Left cardiac atrium (tissue), 4 donors: ENCODE data around the gene NPAS2. TPM values are rescaled to one million over a fixed set of nuclear protein-coding genes. Genes with fewer than 3 reads are reported as not detected.

Source experiments
- ATAC-seq, 2 donors: fragments of 200-7000 bp; cut with Tn5 transposase; one replicate each; pipeline ENCODE4 v1.9.1; 2020; ENCODE audit warnings: mild to moderate bottlenecking in 2 of 2, moderate library complexity in 2 of 2
- DNase-seq: peaks from one replicate; pipeline ENCODE4 v3.0.0-alpha.2; 2020
- intact Hi-C, 2 donors: fragments of 100-400 bp; cut with DNase I; formaldehyde crosslinking; loops; one replicate each; pipeline versions ENCODE4 v1.14.1 to v1.15.1; 2022 to 2023
- total RNA-seq, 2 donors: library from RNA; stranded (reverse); fragmentation: NEBNext Ultra II Directional; extraction: Animal tissue kit (Norgen Biotek cat#: 25700); gene quantifications; one replicate each; pipeline ENCODE4 v1.2.1, GENCODE V29; 2021
- donor health status: DM: no; HTN: yes; CAD: no.
- donor health status: DM: no; HTN: yes; CAD: no; lungs with severe emphysema.
- donor health status: DM: yes; HTN: yes; CAD: no.
- donor health status: Dilated cardiomyopathy.

NPAS2 gene
- total RNA-seq, 2 donors from 2014 or later = 33.8 to 51.2 TPM

DNA sequence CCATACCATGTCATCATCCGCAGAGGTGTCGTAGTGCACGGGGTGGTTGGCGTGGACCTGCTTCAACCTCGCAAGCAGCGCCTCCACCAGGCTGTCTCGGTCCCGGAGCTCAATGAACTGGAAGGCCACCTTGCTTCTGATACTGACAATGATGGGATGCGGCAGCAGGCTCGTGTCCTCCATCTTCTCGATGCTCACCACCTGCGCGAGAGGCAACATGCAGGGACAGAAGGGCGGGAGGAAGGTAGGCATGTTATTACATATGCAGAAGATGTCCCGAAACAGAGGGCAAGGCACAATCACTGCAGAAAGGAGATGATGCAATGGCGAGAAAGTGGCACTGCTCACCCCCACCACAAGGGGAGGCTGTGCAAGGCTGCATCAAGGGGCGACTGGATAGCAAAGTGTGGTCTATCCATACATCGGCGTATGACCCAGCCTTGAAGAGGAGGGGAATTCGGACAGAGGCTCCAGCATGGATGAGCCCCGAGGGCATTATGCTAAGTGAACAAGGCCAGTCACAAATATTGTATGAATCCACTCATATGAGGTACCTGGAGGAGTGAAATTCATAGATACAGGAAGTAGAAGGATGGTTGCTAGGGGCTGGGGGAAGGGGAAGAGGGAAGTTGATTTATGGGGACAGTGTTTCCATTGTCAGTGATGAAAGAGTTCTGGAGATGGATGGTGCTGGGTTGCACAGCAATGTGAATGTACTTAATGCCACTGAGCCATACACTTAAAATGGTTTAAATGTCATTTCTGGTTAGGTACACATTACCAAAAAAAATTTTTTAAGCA lies 218.7 kb downstream of the NPAS2 start:
- DNase-seq (no peak), ATAC-seq (no peak)
- intact Hi-C loops = loop anchor here in 1 of 2 donors (5.0 kb wide), 1 partner anchor 114 kb away; the partner anchor contains the start of gene TBC1D8

DNA sequence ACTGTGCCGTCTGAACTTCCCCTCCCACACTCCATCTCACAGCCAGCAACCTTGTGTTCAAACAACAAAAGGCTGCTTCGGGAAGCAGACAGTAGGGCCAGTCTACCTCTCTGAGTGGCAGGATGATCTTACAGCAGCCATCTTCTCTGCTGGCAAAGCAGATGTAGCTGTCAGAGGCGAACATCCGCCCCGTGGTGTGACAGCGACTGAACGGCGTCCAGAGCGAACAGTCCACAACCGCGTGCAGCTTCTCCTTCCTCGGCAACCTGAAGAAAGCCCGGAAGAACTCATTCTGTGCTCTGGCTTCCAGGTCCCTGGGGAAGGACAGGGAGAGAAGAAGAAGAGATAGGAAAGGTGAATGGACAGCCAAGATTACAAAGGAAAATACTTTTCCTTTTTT lies 220.1 kb downstream of the NPAS2 start:
- ATAC-seq = no peak
- DNase-seq = no peak
- intact Hi-C loops = no loop called here

DNA sequence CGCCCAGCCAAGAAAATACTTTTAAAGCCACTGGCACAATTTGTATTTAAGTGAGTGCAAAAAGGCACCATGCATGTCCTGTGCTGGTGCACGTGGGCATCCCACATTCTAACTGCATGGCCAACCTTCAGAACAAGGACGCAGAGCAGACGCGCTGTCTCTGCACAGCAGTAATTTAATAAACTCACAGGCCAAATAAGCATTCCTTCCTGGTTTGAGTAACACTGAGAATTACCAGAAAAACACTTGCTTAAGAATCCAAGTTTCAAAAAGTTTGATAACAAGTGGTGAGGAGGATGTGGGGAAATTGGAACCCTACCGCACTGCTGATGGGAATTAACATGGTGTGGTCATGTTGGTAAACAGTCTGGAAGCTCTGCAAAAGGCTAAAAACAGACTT lies 220.8 kb downstream of the NPAS2 start:
- intact Hi-C loops = no loop called here
- DNase-seq (no peak), ATAC-seq (peak; percentile 36 to 70)

DNA sequence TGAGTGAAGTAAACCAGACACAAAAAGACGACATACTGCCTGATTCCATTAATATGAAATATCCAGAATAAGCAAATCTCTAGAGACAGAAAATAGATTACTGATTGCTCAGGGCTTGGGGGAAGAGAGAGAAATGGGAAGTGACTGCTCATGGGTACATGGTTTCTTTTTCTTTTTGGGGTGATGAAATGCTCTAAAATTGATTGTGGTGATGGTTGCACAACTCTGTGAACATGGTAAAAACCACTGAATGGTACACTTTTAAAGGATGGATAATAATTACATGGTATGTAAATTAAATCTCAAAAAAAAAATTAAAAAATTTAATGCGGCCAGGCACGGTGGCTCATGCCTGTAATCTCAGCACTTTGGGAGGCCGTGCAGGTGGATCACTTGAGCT lies 221.5 kb downstream of the NPAS2 start:
- ATAC-seq (no peak), DNase-seq (no peak)
- intact Hi-C loops = no loop called here

DNA sequence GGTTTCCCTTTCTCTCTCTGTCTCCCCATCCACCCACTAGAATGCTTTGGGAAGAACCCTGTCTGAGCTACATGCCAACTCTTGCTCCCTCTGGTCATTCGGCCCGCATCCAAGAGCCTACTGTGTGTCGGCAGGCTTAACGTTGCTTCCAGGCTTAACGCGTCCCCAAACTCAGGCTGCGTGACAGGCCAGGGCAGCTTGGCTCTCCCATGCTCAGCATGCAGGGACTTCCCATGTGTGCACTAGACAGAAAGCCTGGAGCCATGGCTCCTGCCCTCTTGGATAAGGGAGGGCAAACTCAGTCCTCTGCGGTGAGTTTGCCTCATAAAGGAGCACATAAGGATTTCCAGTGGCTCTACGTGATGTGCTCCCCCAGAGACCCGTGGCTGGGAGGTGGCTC lies 225.4 kb downstream of the NPAS2 start:
- no peak for ATAC-seq
- intact Hi-C loops = no loop called here
- no peak for DNase-seq

Other genes with a start within 250 kb of the NPAS2 start
- 100 to 1,000 TPM; 870 to 899 TPM for gene RPL31, start 182.2 kb downstream of the NPAS2 start, total RNA-seq